Measurements from ENCODE around the gene ST8SIA3. TPM values are rescaled to one million over a fixed set of nuclear protein-coding genes. Genes with fewer than 3 reads are reported as not detected.

The ST8SIA3 gene, protein sequence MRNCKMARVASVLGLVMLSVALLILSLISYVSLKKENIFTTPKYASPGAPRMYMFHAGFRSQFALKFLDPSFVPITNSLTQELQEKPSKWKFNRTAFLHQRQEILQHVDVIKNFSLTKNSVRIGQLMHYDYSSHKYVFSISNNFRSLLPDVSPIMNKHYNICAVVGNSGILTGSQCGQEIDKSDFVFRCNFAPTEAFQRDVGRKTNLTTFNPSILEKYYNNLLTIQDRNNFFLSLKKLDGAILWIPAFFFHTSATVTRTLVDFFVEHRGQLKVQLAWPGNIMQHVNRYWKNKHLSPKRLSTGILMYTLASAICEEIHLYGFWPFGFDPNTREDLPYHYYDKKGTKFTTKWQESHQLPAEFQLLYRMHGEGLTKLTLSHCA
- not detected for total RNA-seq
- not detected for polyA plus RNA-seq

DNA sequence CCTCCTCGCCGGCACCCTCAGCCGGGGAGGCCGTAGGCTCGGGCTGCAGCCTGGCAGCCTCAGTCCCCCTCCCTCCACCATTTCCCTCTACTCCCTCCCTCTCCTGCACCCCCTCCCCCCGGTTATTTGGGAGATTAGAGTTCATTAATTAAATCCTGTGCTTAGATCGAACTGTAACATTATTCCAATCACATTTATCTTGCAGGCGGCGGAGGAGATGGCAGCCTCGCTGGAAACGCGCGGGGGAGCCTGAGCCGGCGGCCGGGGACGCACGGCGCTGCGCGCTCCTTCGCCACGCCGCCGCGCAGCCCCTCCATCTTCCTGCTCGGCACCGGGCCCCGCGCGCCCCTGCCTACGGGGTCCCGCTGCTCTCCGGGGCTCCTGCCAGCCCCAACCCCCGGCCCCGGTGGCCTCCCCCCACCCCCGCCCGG is at the start of gene ST8SIA3:
ST8SIA3 (plus strand) TSS at position 287 of the 431 bp plus-strand sequence. CDS start 290 bp downstream, outside the sequence.
- H3K9me3 Mint-ChIP-seq, result peaks cover 0 to 16% (median 8%) of the 10 kb centered on the region in 5 donors
- H3K4me1 Mint-ChIP-seq, result no peaks in the 10 kb centered on the region
- Histone ChIP-seq H3K9me3 (ENCODE audit: low read length) (no peaks in the 10 kb centered on the region), H3K27ac (ENCODE audit: low read depth, low read length) (no peak within 1 kb of the TSS), H3K4me3 (ENCODE audit: low read length) (no peak within 1 kb of the TSS), H3K27me3 (ENCODE audit: insufficient read depth, low read length, poor library complexity, severe bottlenecking) (no peaks in the 10 kb centered on the region), H3K4me1 (ENCODE audit: insufficient read depth, low read length) (no peaks in the 10 kb centered on the region), H3K36me3 (ENCODE audit: insufficient read depth, low read length) (no peaks in the 10 kb centered on the region)
- POLR2A ChIA-PET, result no interaction called here
- CTCF ChIA-PET, result no interaction called here
- peaks cover 0 to 2% (median 0%) of the 10 kb centered on the region in 3 donors for H3K36me3 Mint-ChIP-seq
- no peak within 1 kb of the TSS for H3K27ac Mint-ChIP-seq
- H3K4me3 Mint-ChIP-seq, result no peak within 1 kb of the TSS
- peaks cover 40 to 64% of the 10 kb centered on the region in 2 donors for H3K27me3 Mint-ChIP-seq
- no peak for DNase-seq

DNA sequence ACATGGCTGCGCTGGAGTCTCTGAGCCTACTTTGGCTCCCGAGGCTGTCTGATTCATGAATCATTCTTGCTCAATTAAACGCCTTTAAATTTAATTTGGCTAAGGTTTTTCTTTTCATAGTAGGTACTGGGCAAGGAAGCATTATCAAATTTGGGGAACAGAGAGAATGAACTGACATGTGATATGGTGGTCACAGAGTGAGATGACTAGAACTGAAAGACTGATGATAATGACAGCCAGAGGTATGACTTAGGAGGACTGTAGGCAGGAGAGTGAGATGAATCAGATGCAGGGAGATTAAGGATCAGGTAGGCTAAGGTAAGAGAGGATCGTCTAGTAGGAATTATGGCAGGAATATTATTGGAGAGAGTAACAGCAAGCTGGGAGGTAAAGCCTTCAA is 40.9 kb upstream of the ST8SIA3 start:
- H3K9me3 Mint-ChIP-seq, result peaks cover 0 to 4% (median 0%) of the 10 kb centered on the region in 5 donors
- H3K27me3 Mint-ChIP-seq, result no peaks in the 10 kb centered on the region
- H3K36me3 Mint-ChIP-seq, result no peaks in the 10 kb centered on the region
- H3K4me3 ChIP-seq (ENCODE audit: low read length), result no peak overlapping the region
- ChIA-PET CTCF (no interaction called here), POLR2A (no interaction called here)
- no peaks in the 10 kb centered on the region for H3K4me1 ChIP-seq (ENCODE audit: insufficient read depth, low read length)
- no peaks in the 10 kb centered on the region for H3K4me1 Mint-ChIP-seq
- no peak for DNase-seq
- no peak overlapping the region for H3K4me3 Mint-ChIP-seq
- H3K27ac ChIP-seq (ENCODE audit: low read depth, low read length), result no peak overlapping the region
- no peaks in the 10 kb centered on the region for H3K36me3 ChIP-seq (ENCODE audit: insufficient read depth, low read length)
- no peaks in the 10 kb centered on the region for H3K27me3 ChIP-seq (ENCODE audit: insufficient read depth, low read length, poor library complexity, severe bottlenecking)
- H3K9me3 ChIP-seq (ENCODE audit: low read length), result no peaks in the 10 kb centered on the region
- no peak overlapping the region for H3K27ac Mint-ChIP-seq

DNA sequence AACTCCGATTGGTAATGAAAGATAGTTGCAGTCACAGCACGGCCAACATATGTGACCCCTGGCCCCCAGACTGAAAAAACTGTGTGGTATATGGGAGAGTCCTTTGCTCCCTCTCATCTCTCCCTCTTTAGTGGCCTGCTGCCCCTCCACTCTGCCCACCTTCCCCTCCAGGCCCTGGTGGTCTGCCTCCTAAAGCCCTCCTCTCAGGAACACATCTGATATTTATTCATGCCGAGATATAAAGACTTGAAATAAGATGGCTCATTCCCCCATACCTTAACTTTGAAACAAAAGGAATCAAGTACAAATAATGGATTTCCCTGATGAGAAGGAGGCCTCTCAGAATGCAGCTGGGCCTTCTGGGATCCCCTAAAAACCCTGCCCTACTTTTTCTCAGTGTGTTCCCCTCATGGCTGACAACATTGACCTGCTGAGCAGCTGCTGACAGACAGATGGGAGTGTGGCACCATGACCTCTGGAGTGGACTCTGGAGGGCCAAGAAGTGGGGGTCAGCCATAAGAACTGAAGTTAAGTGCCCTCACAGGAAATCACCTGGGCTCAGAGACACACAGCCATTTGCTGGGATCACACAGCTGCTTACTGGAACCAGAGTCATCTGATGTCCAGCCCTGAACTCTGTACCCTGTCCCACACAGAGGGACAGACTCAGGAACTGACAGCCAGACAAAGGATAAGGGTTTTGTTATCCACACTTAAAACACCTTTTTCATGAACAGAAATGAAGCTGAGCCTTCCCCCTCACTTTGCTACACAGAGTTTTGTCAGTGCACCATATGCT is 39.8 kb upstream of the ST8SIA3 start:
- no peaks in the 10 kb centered on the region for H3K4me1 Mint-ChIP-seq
- H3K4me3 Mint-ChIP-seq, result no peak overlapping the region
- Histone ChIP-seq H3K4me1 (ENCODE audit: insufficient read depth, low read length) (no peaks in the 10 kb centered on the region), H3K36me3 (ENCODE audit: insufficient read depth, low read length) (no peaks in the 10 kb centered on the region), H3K27ac (ENCODE audit: low read depth, low read length) (no peak overlapping the region), H3K9me3 (ENCODE audit: low read length) (no peaks in the 10 kb centered on the region), H3K4me3 (ENCODE audit: low read length) (no peak overlapping the region), H3K27me3 (ENCODE audit: insufficient read depth, low read length, poor library complexity, severe bottlenecking) (no peaks in the 10 kb centered on the region)
- no peak overlapping the region for H3K27ac Mint-ChIP-seq
- ChIA-PET POLR2A (no interaction called here), CTCF (no interaction called here)
- peaks cover 0 to 4% (median 0%) of the 10 kb centered on the region in 5 donors for H3K9me3 Mint-ChIP-seq
- no peaks in the 10 kb centered on the region for H3K27me3 Mint-ChIP-seq
- H3K36me3 Mint-ChIP-seq, result no peaks in the 10 kb centered on the region
- no peak for DNase-seq

DNA sequence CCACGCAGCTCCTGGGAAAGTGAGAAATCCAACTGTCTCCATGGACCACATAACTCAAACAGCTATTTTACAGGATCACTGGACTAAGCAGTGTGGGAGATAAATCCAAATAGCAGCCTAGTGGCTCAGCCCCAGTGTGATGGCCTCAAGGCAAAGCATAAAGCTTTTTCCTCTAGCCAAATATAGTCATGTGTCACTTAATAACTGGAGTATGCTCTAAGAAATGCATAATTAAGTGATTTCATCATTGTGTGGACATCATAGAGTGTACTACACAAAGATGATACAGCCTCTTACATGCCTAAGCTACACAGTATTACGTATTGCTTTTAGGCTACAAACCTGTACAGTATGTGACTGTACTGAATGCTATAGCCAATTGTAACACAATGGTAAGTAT is 31.8 kb upstream of the ST8SIA3 start:
- Mint-ChIP-seq H3K9me3 (peaks cover 0 to 3% (median 0%) of the 10 kb centered on the region in 5 donors), H3K27ac (no peak overlapping the region)

DNA sequence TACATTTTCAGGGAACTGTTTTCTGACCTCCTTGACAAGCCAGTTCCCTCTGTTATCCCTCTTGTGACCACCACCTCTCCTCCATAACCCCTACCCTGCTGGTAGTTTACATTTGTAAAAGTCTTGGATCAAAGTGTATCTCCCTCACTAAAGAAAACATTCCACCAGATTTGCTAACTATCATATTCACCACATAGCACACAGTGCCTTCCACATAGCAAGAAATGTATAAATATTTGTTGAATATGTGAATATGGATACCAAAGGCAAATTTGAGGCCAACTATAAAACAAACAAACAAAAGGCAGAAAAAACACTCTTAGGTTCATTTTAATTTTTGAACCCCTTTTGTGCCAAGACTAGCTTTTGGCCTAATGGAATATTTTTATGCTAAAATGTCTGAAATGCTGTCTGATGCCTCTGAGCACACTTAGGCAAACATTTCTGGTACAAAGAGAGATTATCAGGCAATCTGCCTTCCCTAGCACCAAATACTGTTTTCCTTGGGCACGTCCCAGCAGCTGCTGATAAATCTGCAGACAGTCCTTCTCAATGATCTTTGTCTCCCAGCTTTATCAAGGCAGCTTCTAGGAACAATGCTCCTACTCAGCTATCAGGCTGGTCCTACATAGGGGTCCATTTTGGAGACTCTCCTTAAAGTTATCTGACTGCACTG is 26.7 kb upstream of the ST8SIA3 start:
- no peak overlapping the region for H3K27ac ChIP-seq (ENCODE audit: low read depth, low read length)
- no peak for DNase-seq
- no peak overlapping the region for H3K27ac Mint-ChIP-seq
- peaks cover 0 to 3% (median 0%) of the 10 kb centered on the region in 3 donors for H3K36me3 Mint-ChIP-seq
- no peaks in the 10 kb centered on the region for H3K9me3 ChIP-seq (ENCODE audit: low read length)
- H3K27me3 Mint-ChIP-seq, result peaks cover 0 to 2% of the 10 kb centered on the region in 2 donors
- no peak overlapping the region for H3K4me3 ChIP-seq (ENCODE audit: low read length)
- H3K9me3 Mint-ChIP-seq, result peaks cover 0 to 3% (median 0%) of the 10 kb centered on the region in 5 donors
- no peaks in the 10 kb centered on the region for H3K27me3 ChIP-seq (ENCODE audit: insufficient read depth, low read length, poor library complexity, severe bottlenecking)
- ChIA-PET POLR2A (no interaction called here), CTCF (no interaction called here)
- no peaks in the 10 kb centered on the region for H3K36me3 ChIP-seq (ENCODE audit: insufficient read depth, low read length)
- H3K4me1 Mint-ChIP-seq, result no peaks in the 10 kb centered on the region
- H3K4me3 Mint-ChIP-seq, result no peak overlapping the region
- no peaks in the 10 kb centered on the region for H3K4me1 ChIP-seq (ENCODE audit: insufficient read depth, low read length)

More for the DNA sequence above, 31.8 kb upstream of the ST8SIA3 start:
- peaks cover 0 to 2% of the 10 kb centered on the region in 2 donors for H3K27me3 Mint-ChIP-seq
- Histone ChIP-seq H3K9me3 (ENCODE audit: low read length) (no peaks in the 10 kb centered on the region), H3K27me3 (ENCODE audit: insufficient read depth, low read length, poor library complexity, severe bottlenecking) (no peaks in the 10 kb centered on the region), H3K4me1 (ENCODE audit: insufficient read depth, low read length) (no peaks in the 10 kb centered on the region), H3K4me3 (ENCODE audit: low read length) (no peak overlapping the region), H3K36me3 (ENCODE audit: insufficient read depth, low read length) (no peaks in the 10 kb centered on the region), H3K27ac (ENCODE audit: low read depth, low read length) (no peak overlapping the region)
- no peak overlapping the region for H3K4me3 Mint-ChIP-seq
- no peaks in the 10 kb centered on the region for H3K4me1 Mint-ChIP-seq
- no peak for DNase-seq
- no peaks in the 10 kb centered on the region for H3K36me3 Mint-ChIP-seq
- CTCF ChIA-PET, result no interaction called here
- POLR2A ChIA-PET, result no interaction called here

DNA sequence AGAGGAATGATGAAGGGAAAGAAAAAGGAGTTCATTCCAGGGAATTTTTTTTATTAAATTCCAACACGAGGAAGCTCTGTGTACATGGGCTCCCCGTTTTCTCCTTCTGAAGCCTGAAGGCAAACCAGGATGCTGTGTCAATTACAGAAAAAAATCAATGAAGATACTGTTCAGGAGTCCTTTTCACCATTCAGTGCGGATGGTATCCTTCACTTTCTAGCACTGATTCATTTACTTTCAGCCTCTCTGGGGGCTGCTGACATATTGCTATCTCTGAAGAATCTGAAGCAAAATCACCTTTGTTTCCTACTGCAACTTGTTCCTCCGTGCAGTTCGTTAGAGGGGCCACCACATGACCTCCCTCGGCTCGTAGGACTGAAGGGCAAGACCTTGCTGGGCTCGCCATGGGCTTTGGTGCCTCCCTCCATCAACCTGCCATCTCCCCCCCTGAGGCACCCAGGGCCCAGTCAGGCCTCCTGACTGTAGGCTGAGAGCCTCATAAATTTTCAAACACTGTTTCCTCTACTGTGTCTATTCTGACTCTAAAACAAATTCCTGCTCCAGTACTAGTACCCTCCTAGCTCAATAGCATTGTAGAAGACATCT is 25.5 kb upstream of the ST8SIA3 start:
- H3K36me3 Mint-ChIP-seq, result peaks cover 0 to 3% (median 0%) of the 10 kb centered on the region in 3 donors
- no peak overlapping the region for H3K27ac Mint-ChIP-seq

DNA sequence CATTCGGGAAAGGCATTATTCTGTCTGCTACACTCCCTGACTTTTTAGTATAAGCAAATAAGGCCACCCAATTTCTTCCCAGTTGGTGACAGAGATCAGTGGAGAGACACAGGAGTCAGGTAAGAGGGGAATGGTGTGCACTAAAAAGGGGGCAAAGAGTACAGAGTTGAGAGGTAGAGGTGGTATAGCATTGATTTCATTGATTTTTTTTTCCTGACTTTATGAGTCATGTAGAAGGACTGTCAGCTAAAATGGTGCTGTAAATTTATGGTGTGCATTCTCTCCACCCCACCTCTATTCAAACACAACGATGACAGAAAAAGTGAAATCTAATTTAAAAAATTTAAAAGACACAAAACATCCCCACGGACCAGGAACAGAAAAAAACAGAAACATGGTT is 23.7 kb upstream of the ST8SIA3 start:
- CTCF ChIA-PET, result no interaction called here
- H3K27me3 Mint-ChIP-seq, result no peaks in the 10 kb centered on the region

More for the DNA sequence above, 25.5 kb upstream of the ST8SIA3 start:
- POLR2A ChIA-PET, result no interaction called here
- CTCF ChIA-PET, result no interaction called here
- Mint-ChIP-seq H3K9me3 (peaks cover 0 to 3% (median 0%) of the 10 kb centered on the region in 5 donors), H3K4me1 (no peaks in the 10 kb centered on the region), H3K27me3 (peaks cover 0 to under 1% of the 10 kb centered on the region in 2 donors), H3K4me3 (no peak overlapping the region)
- Histone ChIP-seq H3K36me3 (ENCODE audit: insufficient read depth, low read length) (no peaks in the 10 kb centered on the region), H3K9me3 (ENCODE audit: low read length) (no peaks in the 10 kb centered on the region), H3K27me3 (ENCODE audit: insufficient read depth, low read length, poor library complexity, severe bottlenecking) (no peaks in the 10 kb centered on the region), H3K27ac (ENCODE audit: low read depth, low read length) (no peak overlapping the region), H3K4me1 (ENCODE audit: insufficient read depth, low read length) (no peaks in the 10 kb centered on the region), H3K4me3 (ENCODE audit: low read length) (no peak overlapping the region)
- no peak for DNase-seq

More for the DNA sequence above, 23.7 kb upstream of the ST8SIA3 start:
- Histone ChIP-seq H3K4me1 (ENCODE audit: insufficient read depth, low read length) (no peaks in the 10 kb centered on the region), H3K27ac (ENCODE audit: low read depth, low read length) (no peak overlapping the region), H3K36me3 (ENCODE audit: insufficient read depth, low read length) (no peaks in the 10 kb centered on the region), H3K4me3 (ENCODE audit: low read length) (no peak overlapping the region), H3K9me3 (ENCODE audit: low read length) (no peaks in the 10 kb centered on the region), H3K27me3 (ENCODE audit: insufficient read depth, low read length, poor library complexity, severe bottlenecking) (no peaks in the 10 kb centered on the region)
- Mint-ChIP-seq H3K4me1 (no peaks in the 10 kb centered on the region), H3K27ac (no peak overlapping the region), H3K4me3 (no peak overlapping the region), H3K9me3 (peaks cover 0 to 3% (median 0%) of the 10 kb centered on the region in 5 donors), H3K36me3 (peaks cover 0 to 3% (median 0%) of the 10 kb centered on the region in 3 donors)
- POLR2A ChIA-PET, result no interaction called here
- DNase-seq, result no peak

All from CD8-positive, alpha-beta memory T cell (primary cell).